T-helper 1 cell treated with Interleukin-12 subunit alpha and Interleukin-12 subunit beta and Interleukin-4 antibody, amounts not matched to agents 30 μg/mL and 1 μg/mL, for 36 hours (primary cell): ENCODE measurements around the gene RTN4RL1.

ENCODE experiments used
- H3K27ac Mint-ChIP-seq: one replicate; pipeline ENCODE4 v1.8.0; 2021; ENCODE audit warnings: mild to moderate bottlenecking, mixed read lengths
- H3K27me3 Mint-ChIP-seq: one replicate; pipeline ENCODE4 v1.8.0; 2021; ENCODE audit warnings: low read depth, mixed read lengths
- H3K36me3 Mint-ChIP-seq: one replicate; pipeline ENCODE4 v1.8.0; 2021; ENCODE audit warnings: low read depth, mixed read lengths
- H3K4me1 Mint-ChIP-seq: one replicate; pipeline ENCODE4 v1.8.0; 2021; ENCODE audit warnings: low read depth, mixed read lengths
- H3K4me3 Mint-ChIP-seq: one replicate; pipeline ENCODE4 v1.8.0; 2021; ENCODE audit warnings: mild to moderate bottlenecking, moderate library complexity, mixed read lengths
- H3K9me3 Mint-ChIP-seq: one replicate; pipeline ENCODE4 v1.8.0; 2021; ENCODE audit warnings: mixed read lengths

The RTN4RL1 gene

GRCh38 chr17:1963250-1963649, 61.9 kb downstream of the RTN4RL1 start:
- peaks cover 10% of the 10 kb centered on the region for H3K27me3 Mint-ChIP-seq
- no peaks in the 10 kb centered on the region for H3K9me3 Mint-ChIP-seq
- peaks cover 4% of the 10 kb centered on the region for H3K4me1 Mint-ChIP-seq
- no peak overlapping the region for H3K4me3 Mint-ChIP-seq
- no peaks in the 10 kb centered on the region for H3K36me3 Mint-ChIP-seq
- no peak overlapping the region for H3K27ac Mint-ChIP-seq

- no peak overlapping the region for H3K4me3 Mint-ChIP-seq
- no peaks in the 10 kb centered on the region for H3K9me3 Mint-ChIP-seq
- H3K36me3 Mint-ChIP-seq = no peaks in the 10 kb centered on the region
- no peaks in the 10 kb centered on the region for H3K27me3 Mint-ChIP-seq
- H3K4me1 Mint-ChIP-seq = no peaks in the 10 kb centered on the region
- H3K27ac Mint-ChIP-seq = no peak overlapping the region
These were observed 63.9 kb downstream of the RTN4RL1 start for GRCh38 chr17:1961189-1961588.

DNA sequence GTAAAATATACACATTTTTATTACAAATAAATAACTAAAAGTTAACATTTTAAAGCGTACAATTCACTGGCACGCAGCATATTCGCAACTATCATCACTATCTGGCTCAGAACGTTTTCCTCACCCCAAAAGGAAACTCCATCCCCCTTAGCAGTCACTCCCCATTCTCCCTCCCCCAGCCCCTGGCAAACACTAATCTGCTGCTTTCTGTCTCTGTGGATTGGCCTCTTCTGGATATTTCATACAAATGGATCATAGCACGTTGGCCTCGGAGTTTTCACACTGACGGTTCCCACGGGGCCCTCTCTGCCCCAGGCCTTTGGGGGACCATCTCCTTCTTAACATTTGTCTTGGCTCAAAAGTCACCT, 64.6 kb downstream of the RTN4RL1 start:
- H3K9me3 Mint-ChIP-seq = no peaks in the 10 kb centered on the region
- no peak overlapping the region for H3K27ac Mint-ChIP-seq
- H3K36me3 Mint-ChIP-seq = no peaks in the 10 kb centered on the region
- no peaks in the 10 kb centered on the region for H3K4me1 Mint-ChIP-seq
- H3K4me3 Mint-ChIP-seq = no peak overlapping the region
- H3K27me3 Mint-ChIP-seq = no peaks in the 10 kb centered on the region

GRCh38 chr17:1959871-1960544, 65.1 kb downstream of the RTN4RL1 start:
- H3K36me3 Mint-ChIP-seq = no peaks in the 10 kb centered on the region
- no peak overlapping the region for H3K4me3 Mint-ChIP-seq
- H3K27ac Mint-ChIP-seq = no peak overlapping the region
- H3K4me1 Mint-ChIP-seq = no peaks in the 10 kb centered on the region
- H3K27me3 Mint-ChIP-seq = no peaks in the 10 kb centered on the region
- H3K9me3 Mint-ChIP-seq = no peaks in the 10 kb centered on the region

DNA sequence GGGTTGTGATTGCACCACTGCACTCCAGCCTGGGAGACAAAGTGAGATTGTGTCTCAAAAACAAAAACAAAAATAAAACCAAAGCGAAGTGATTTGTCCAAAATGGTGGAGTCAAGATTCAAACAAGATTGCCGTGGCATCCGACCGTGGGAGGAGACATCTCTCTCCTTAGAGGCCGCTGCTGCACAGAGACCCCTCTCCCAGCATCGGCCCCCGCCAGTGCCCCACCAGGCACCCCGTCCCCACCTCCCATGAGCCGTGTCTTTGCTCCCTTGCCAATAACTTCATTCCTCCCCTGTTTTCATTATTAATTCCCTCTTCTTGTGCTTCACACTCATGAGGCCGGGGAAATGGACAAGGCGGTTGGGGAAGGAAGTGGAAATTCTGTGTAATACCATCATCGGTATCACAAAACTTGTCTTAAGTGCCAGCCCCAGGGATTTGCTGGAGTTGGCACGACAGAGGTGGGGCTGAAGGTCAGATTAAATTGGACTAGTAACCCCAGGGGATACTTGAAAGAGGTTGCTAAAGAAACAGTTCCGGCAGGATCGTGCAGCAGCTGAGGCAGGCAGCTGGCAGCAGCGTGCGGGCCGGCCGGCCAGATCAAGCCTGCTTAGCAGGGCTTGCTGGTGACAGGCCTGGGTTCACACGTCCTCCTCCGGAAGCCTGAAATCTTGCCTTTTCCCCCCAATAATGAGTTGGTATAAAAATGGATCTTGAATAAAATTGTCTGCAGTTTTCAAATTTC, 66.8 kb downstream of the RTN4RL1 start:
- no peaks in the 10 kb centered on the region for H3K27me3 Mint-ChIP-seq
- H3K4me3 Mint-ChIP-seq = no peak overlapping the region
- H3K4me1 Mint-ChIP-seq = no peaks in the 10 kb centered on the region
- no peaks in the 10 kb centered on the region for H3K9me3 Mint-ChIP-seq
- H3K36me3 Mint-ChIP-seq = no peaks in the 10 kb centered on the region
- no peak overlapping the region for H3K27ac Mint-ChIP-seq

GRCh38 chr17:1957037-1957436, 68.1 kb downstream of the RTN4RL1 start:
- Mint-ChIP-seq H3K36me3 (no peaks in the 10 kb centered on the region), H3K27ac (no peak overlapping the region), H3K9me3 (no peaks in the 10 kb centered on the region), H3K4me1 (no peaks in the 10 kb centered on the region), H3K4me3 (no peak overlapping the region), H3K27me3 (no peaks in the 10 kb centered on the region)

DNA sequence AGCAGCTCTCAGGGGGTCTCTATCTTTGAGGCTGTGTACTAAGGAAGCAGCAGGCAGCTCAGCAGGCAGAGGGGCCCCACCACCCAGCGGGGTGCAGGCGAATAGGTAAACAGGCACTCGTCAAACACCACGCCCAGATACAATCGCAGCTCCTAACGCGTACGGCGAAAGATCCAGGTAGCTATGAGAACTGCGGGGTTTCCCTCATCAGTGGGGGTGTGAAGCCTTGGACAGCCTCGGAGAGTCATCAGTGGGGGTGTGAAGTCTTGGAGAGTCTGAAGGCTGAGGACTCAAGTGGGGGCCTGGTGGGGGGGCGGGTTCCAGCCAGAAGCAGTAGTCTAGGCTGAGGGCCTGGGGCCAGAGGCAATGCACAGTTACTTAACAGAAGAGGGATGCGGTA, 69.0 kb downstream of the RTN4RL1 start:
- H3K36me3 Mint-ChIP-seq = no peaks in the 10 kb centered on the region
- no peaks in the 10 kb centered on the region for H3K4me1 Mint-ChIP-seq
- no peaks in the 10 kb centered on the region for H3K9me3 Mint-ChIP-seq
- no peak overlapping the region for H3K27ac Mint-ChIP-seq
- no peak overlapping the region for H3K4me3 Mint-ChIP-seq
- no peaks in the 10 kb centered on the region for H3K27me3 Mint-ChIP-seq

DNA sequence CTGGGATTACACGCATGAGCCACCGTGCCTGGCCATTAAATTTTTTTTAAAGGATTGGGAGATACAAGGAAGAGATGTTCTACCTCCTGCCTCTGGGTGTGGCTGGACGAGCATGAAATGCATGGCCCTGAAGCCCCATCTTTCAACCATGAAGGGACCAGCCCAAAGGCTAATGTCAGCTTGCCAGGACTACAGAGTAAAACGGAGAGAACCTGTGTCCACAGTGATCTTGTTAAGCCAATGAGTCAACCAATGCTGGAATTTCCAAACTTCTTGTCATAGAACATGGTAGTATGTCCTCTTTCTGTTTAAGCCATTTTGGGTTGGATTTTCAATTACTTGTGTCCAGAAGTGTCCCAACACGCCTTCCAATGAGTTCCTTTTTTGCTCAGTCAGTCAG, 71.3 kb downstream of the RTN4RL1 start:
- Mint-ChIP-seq H3K4me3 (no peak overlapping the region), H3K9me3 (no peaks in the 10 kb centered on the region), H3K27ac (no peak overlapping the region), H3K36me3 (no peaks in the 10 kb centered on the region), H3K27me3 (no peaks in the 10 kb centered on the region), H3K4me1 (no peaks in the 10 kb centered on the region)

- Mint-ChIP-seq H3K9me3 (no peaks in the 10 kb centered on the region), H3K4me3 (no peak overlapping the region)
These were observed 73.2 kb downstream of the RTN4RL1 start for GRCh38 chr17:1951920-1952319.

DNA sequence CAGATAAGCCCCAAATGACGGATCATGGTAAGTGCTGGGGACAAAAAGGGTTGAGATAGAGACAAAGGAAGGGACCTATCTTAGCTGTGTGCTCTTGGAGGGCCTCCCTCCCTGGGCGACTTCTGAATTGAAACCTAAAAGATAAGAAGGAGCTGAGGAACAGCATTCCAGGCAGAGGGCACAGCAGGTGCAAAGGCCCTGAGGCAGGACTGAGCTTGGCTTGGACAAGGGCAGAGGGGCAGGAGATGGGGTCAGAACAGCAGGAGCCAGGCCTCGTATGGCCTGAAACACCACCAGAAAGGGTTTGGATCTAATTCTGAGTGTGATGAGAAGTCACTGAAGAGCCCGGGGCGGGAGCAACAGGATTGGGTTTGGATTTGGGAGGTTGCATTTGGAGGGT, 75.4 kb downstream of the RTN4RL1 start:
- H3K27me3 Mint-ChIP-seq = no peaks in the 10 kb centered on the region
- no peaks in the 10 kb centered on the region for H3K9me3 Mint-ChIP-seq
- H3K4me1 Mint-ChIP-seq = no peaks in the 10 kb centered on the region
- no peaks in the 10 kb centered on the region for H3K36me3 Mint-ChIP-seq
- no peak overlapping the region for H3K27ac Mint-ChIP-seq
- H3K4me3 Mint-ChIP-seq = no peak overlapping the region

More at GRCh38 chr17:1951920-1952319, 73.2 kb downstream of the RTN4RL1 start:
- Mint-ChIP-seq H3K36me3 (no peaks in the 10 kb centered on the region), H3K27me3 (no peaks in the 10 kb centered on the region), H3K4me1 (no peaks in the 10 kb centered on the region), H3K27ac (no peak overlapping the region)

DNA sequence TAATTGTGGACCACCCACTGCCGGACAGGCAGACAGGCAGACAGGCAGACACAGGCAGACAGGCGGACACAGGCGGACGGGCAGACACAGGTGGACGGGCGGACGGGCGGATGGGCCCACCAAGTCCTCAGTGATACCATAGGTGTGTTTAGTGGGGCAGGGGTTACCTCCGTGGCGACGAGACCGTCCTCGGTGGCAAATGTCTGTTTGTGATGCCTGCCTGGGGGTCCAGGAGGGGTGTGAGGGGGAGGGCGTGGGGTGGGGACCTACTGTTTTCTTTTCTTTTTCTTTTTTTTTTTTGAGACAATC, 76.7 kb downstream of the RTN4RL1 start:
- Mint-ChIP-seq H3K4me3 (no peak overlapping the region), H3K27me3 (no peaks in the 10 kb centered on the region), H3K9me3 (no peaks in the 10 kb centered on the region), H3K36me3 (no peaks in the 10 kb centered on the region), H3K4me1 (no peaks in the 10 kb centered on the region), H3K27ac (no peak overlapping the region)

DNA sequence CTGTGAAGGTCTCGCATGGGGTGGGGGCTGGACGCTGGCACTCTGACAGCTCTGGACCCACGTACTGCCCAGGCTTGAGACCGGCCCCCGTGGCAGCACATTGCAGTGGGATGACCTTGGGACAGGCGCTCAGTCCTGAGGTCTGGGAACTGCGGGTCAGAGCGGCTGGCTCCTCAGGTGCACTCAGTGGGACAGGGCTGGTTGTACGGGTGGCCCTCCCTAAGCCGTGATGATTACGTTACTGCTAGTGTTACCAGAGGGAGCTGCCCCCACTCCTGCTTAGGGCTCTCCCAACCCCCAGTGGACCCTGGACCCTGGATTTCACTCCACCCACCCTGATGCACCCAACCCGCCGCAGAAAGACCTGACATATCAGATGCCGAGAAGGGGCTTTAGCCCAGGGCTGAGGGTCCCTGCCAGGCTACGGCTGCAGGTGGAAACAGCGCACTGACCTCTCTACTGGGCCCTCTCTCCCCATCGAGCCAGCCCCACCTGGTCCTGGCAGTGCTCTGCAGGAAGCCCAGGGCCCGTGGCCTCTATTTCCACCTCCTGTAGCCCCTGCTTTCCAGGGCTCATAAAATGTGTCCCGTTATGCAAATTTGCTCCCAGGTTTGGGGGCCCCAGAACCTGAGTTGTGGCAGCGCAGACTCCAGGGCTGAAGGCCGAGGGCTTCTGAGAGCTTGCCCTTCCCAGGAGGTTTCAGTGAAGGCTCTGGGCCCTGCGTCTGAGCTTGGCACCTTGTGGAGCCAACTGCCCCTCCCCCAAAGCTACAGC, 77.2 kb downstream of the RTN4RL1 start:
- Mint-ChIP-seq H3K36me3 (no peaks in the 10 kb centered on the region), H3K27ac (no peak overlapping the region), H3K4me3 (no peak overlapping the region), H3K4me1 (no peaks in the 10 kb centered on the region), H3K9me3 (no peaks in the 10 kb centered on the region), H3K27me3 (no peaks in the 10 kb centered on the region)

- H3K27me3 Mint-ChIP-seq = no peaks in the 10 kb centered on the region
- no peak overlapping the region for H3K4me3 Mint-ChIP-seq
- H3K36me3 Mint-ChIP-seq = no peaks in the 10 kb centered on the region
- H3K9me3 Mint-ChIP-seq = no peaks in the 10 kb centered on the region
- no peaks in the 10 kb centered on the region for H3K4me1 Mint-ChIP-seq
- H3K27ac Mint-ChIP-seq = no peak overlapping the region
These were observed 77.8 kb downstream of the RTN4RL1 start for GRCh38 chr17:1947229-1947742.

DNA sequence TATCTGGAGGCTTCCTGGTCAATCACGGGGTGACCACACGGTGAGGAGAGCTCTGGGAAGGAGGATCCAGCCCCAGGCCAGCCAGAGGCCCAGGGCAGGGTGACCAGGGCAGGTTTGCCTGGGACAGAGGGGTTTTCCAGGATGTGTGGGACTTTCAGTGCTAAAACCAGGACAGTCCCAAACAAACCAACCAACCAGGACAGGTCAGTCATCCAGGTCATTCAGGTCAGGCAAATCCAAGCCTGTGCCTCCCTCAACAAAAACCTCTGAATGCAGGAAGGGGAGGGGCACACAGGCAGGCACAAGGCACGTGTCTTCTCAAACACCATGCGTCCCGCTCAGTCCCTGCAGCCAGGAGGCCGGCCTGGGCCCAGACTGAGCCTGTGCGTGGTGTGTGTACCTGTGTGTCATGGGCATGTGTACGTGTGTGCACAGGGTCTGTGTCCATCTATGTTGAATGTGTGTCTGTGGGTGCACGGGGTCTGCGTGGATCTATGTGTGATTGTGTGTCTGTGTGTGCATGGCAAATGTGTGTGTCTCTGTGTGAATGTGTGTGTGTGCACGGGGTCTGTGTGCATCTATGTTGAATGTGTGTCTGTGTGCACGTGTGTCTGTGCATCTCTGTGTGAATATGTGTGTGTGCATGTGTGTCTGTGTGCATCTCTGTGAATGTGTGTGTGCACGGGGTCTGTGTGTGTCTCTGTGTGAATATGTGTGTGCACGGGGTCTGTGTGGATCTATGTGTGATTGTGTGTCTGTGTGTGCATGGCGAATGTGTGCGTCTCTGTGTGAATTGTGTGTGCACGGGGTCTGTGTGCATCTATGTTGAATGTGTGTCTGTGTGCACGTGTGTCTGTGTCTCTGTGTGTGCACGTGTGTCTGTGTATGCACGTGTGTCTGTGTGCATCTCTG, 78.9 kb downstream of the RTN4RL1 start:
- no peak overlapping the region for H3K4me3 Mint-ChIP-seq
- no peaks in the 10 kb centered on the region for H3K9me3 Mint-ChIP-seq
- H3K27ac Mint-ChIP-seq = no peak overlapping the region
- no peaks in the 10 kb centered on the region for H3K4me1 Mint-ChIP-seq
- H3K27me3 Mint-ChIP-seq = no peaks in the 10 kb centered on the region
- H3K36me3 Mint-ChIP-seq = no peaks in the 10 kb centered on the region
